HG03103 (cell line): ENCODE results near the gene BNC2.

Experiments used
- ATAC-seq: cut with Tn5 transposase; IDR thresholded peaks from one replicate; pipeline ENCODE4 v1.9.1; 2021; ENCODE audit warnings: low read depth; ENCODE audit not compliant: unreplicated experiment

The BNC2 gene

GRCh38 chr9:16680975-16681651 lies 189.4 kb downstream of the BNC2 start:
- ATAC-seq, result no peak

GRCh38 chr9:16680541-16680940 lies 189.9 kb downstream of the BNC2 start:
- ATAC-seq, result no peak

DNA sequence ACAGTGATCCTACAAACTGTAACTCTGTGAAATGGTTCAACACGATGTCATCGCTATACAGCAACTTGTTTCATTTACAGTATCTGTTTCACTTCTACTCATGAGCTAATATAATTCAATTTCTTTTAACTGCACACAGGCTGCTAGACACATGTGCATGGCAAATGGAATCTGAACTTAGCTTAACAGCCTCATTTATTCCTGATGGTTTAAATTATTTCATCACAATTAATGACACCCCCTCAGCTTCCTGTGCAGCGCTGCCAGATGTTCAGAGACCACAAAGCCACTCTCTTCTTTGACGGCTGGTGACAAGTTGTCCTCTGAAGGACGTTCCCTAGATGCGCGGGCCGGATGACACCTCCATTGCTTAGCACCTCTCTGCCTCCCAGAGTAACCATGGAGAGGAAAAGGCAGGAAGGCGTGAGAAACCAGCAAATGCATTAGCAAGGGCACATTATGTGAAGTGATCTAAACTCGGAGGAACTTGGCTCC lies 191.1 kb downstream of the BNC2 start:
- no peak for ATAC-seq

DNA sequence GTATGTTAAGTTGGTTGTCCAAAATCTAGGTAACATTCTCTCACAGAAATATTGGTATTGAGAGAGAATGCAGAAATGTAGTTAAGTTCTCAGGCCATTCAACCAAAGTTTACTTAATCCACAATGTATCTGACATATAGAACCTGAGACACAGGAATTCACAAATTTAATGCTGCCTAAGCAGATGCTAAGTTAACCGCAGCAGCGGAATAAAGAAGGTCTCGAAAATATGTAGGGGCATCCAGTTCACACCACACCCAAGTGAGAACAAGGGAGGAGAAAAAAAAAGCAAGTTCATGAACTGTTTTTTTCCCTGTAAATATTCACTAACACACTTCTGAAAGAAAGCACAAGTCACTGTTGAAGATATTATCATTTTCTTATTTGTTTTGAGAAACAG lies 194.0 kb downstream of the BNC2 start:
- ATAC-seq, result no peak

DNA sequence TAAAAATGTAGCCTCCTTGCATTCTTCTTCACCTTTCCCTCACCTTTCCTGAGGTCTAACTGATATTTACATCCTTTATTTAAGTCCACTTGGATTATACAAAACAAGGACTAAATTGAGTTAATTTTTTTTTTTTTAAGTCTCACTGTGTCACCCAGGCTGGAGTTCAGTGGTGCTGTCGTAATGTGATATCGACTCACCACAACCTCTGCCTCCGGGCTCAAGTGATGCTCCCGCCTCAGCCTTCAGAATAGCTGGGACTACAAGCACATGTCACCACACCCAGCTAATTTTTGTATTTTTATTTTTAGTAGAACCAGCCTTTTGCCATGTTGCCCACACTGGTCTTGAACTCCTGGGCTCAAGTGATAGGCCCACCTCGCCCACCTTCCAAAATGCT lies 195.3 kb downstream of the BNC2 start:
- ATAC-seq, result no peak

GRCh38 chr9:16673171-16673570 lies 197.3 kb downstream of the BNC2 start:
- no peak for ATAC-seq

DNA sequence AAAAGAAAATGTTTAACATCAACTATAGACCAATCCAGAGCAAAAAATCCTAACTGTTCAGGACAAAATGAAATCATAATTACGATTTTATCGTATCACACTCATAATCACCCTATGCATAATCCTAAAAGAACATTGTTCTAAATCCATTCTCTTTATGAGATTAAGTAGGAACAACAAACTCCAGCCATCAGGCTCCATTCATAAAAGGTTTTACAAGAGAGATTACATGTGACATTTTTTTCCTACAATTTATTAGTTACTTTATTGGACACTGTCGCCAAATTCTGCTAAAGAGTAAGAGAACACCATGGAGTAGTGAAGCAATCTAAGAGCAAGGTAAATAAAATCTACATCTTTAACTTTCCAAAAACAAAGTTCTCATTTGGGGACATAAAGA lies 198.0 kb downstream of the BNC2 start:
- ATAC-seq, result no peak

- ATAC-seq, result no peak
These were observed 198.8 kb downstream of the BNC2 start for GRCh38 chr9:16671591-16672137.

DNA sequence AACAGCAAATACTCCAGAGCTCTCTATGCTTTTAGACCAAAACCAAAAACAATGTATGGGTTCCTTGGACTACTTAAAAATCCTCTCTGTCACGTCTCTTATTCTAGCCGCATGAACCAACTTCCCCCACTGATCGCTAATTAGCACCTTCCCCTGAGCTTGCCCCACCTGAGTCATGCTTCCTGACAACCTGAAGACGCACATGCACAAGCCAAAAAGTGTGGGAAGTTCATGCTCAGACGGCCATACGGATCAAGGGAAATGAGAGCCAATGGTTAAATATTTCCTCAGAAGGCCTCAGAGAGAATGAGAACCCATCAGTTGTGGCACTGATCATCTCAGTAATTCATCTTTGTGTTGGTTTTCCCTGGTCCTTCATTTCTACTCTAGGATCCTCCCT lies 199.7 kb downstream of the BNC2 start:
- ATAC-seq, result no peak

- ATAC-seq, result no peak
These were observed 201.7 kb downstream of the BNC2 start for GRCh38 chr9:16668734-16669295.

- no peak for ATAC-seq
These were observed 206.3 kb downstream of the BNC2 start for GRCh38 chr9:16664211-16664610.

DNA sequence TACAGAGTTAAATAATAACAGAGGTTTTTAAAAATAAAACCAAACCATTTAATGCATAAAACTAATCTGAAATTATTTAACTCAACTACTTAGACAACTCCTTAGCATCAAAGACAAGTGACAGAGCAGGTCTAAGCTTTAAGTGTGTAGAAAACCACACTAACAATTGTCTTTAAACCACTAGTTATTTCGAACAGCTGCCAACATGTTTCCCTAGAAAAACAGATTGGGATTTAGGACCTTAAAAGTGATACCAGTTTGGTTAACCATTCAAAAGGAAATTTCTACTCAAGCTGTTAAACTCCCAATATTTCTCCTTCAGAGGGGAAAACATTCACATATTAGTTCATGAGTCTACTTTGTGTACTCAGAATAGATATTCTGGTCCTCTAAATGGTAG lies 208.7 kb downstream of the BNC2 start:
- no peak for ATAC-seq

GRCh38 chr9:16659096-16659495 lies 211.4 kb downstream of the BNC2 start:
- ATAC-seq, result no peak

GRCh38 chr9:16656432-16657169 lies 213.9 kb downstream of the BNC2 start:
- ATAC-seq, result no peak

DNA sequence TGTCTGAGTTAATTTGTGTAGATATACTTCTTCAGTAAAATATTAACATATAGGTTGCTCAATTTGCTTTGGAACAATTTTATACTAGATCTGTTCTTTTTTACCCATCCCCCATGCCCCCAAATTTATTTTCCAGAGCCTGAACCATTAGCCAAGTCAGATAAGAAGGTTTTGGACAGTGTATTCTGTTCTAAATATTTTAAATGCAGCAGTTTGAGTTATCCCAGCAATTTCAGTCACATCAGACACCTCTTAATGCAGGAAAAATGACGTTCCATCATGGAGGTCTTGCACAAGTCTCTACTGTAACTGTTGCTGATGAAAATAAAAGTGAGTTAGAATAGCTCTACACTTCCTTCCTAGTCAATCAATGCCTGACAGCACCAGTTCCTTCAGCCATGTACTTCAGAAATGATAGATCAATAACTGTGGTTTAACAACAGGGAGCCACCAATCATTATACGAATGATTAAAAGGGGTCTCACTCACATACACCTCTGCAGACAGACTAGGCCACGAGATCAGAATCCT lies 215.8 kb downstream of the BNC2 start:
- no peak for ATAC-seq

DNA sequence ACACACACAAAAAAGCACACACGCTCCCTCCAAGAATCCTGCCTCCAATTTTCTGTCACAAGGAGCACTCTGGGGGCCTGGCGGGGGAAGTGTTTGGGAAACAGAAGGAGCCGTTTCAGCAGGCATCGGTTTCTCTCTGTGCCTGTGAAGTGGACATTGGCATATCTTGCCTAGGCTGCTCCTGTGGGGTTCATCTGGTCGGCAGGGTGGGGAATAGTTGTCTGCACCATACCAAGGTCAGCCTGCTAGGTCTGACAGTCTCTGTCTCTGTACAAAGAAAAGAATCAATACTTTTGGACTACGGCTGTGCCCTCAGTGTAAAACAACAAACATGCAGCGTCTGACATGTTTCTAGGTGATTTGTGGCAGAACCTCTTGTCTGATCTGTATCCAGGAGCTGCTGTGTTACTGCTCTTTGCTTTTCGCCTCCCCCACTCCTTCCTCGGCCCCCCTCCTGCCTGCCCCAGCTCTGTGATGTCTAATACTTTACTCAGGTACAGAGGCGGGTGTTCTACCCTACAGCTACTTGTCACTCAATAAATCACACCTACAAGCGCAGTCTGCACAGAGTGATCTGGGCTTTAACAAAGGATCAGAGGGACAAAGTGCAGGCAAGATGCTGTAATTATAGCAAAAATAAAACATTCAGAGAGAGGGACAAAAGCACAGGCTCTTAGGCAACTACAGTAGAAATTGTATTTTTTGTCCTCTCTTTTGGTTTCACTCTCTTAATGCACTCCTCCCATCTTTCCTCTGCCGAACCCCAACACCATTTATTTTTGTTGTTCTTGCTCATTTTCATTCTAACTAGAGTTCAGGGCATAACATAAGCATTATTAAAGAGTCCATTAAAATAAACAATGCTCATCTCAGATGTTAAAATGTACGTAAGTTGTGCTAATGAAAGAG lies 216.7 kb downstream of the BNC2 start:
- ATAC-seq, result no peak

DNA sequence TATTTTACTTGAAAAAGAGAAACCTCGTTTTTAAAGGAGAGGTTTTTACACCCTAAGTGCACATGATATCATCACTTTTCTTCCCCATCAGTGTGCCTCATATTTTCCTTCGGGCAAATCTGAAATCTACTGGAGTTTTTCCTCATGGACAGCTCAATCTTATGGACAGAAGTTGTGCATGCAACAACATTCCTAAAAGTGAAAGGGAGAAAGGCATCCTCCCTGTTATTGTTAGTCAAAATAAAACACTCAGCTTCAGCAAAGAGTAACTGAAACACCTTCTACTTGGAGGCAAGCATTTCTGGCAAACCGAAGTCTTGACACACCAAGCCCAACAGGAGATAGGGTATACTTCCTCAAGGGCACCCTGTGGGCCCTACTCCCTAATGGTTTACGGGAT lies 217.9 kb downstream of the BNC2 start:
- no peak for ATAC-seq

- ATAC-seq, result no peak
These were observed 219.0 kb downstream of the BNC2 start for GRCh38 chr9:16651446-16651964.

- ATAC-seq, result no peak
These were observed 224.5 kb downstream of the BNC2 start for GRCh38 chr9:16645970-16646369.
